HepG2 (cell line): ENCODE measurements around the gene LDLRAD2. TPM values are rescaled to one million over a fixed set of nuclear protein-coding genes. Genes with fewer than 3 reads are reported as not detected.

Experiments
- ATAC-seq: fragments of 200-7000 bp; cut with Tn5 transposase; 3 replicates; pipeline ENCODE4 v1.9.1; 2020; ENCODE audit warnings: mild to moderate bottlenecking, moderate library complexity
- BruUV-seq: library from RNA; stranded (reverse); fragments of 400-500 nt; replicated peaks from 2 replicates; lab custom pipeline; 2021; lab: Mats Ljungman, UMichigan
- CTCF ChIA-PET: fragments of 300-600 bp; formaldehyde crosslinking; extraction: SDS; loops from one replicate; lab custom pipeline; 2021; ENCODE audit warnings: low total read pairs, inconsistent platforms, low intra/inter-chr PET ratio; lab: Yijun Ruan, JAX
- POLR2A ChIA-PET: fragments of 350-600 bp; sonication (Branson Sonifier 250); formaldehyde crosslinking; loops from one replicate; lab custom pipeline; 2020; ENCODE audit warnings: antibody characterized with exemption, inconsistent platforms; lab: Yijun Ruan, JAX
- DNase-seq: peaks from one replicate; pipeline ENCODE4 v3.0.0-alpha.2; 2015; ENCODE audit warnings: low spot score
- FAIRE-seq: peaks from 3 replicates; lab custom pipeline; 2011; peaks lifted over from hg19 to GRCh38; lab: Jason Lieb, UNC
- H2AFZ ChIP-seq: one replicate; pipeline ENCODE4 v1.6.1; 2011; ENCODE audit warnings: low read length, inconsistent platforms
- H3K27ac ChIP-seq: fragments of 300-600 bp; 3 replicates; pipeline ENCODE4 v1.8.0; 2011; ENCODE audit warnings: mixed run types, mild to moderate bottlenecking, mixed read lengths, low read length, inconsistent platforms; ENCODE audit not compliant: insufficient read depth; ENCODE audit errors: extremely low read length
- H3K27me3 ChIP-seq, 2 experiments: fragments of 200-600 bp in 1 of 2; 2 replicates in 1 of 2; 3 replicates in 1 of 2; pipeline versions ENCODE4 v1.6.0 to v1.8.0; 2011; ENCODE audit warnings: low read length in 2 of 2, mild to moderate bottlenecking in 2 of 2, moderate library complexity in 2 of 2, inconsistent platforms in 1 of 2; ENCODE audit not compliant: insufficient read depth in 2 of 2, control insufficient read depth in 1 of 2
- H3K36me3 ChIP-seq, 2 experiments: fragments of 200-600 bp in 1 of 2; replicated peaks in 1 of 2; 2 replicates in 1 of 2; 3 replicates in 1 of 2; pipeline versions ENCODE4 v1.5.1 to v1.8.0; 2011; ENCODE audit warnings: low read length in 2 of 2, inconsistent platforms in 1 of 2; ENCODE audit not compliant: insufficient read depth in 2 of 2, control insufficient read depth in 1 of 2
- H3K4me1 ChIP-seq: 2 replicates; pipeline ENCODE4 v1.5.1; 2012; ENCODE audit warnings: low read length, inconsistent platforms; ENCODE audit not compliant: insufficient read depth
- H3K4me2 ChIP-seq: 2 replicates; pipeline ENCODE4 v1.6.0; 2011; ENCODE audit warnings: low read depth, low read length, inconsistent platforms
- H3K4me3 ChIP-seq, 3 experiments: fragments of 200-600 bp in 1 of 3; sonication (generic), shearing (Covaris generic) in 1 of 3; replicated peaks in 1 of 3; 2 replicates each; pipeline ENCODE4 v1.5.1; 2011 to 2016; ENCODE audit warnings: low read length in 3 of 3, inconsistent platforms in 2 of 3, low read depth in 2 of 3, mild to moderate bottlenecking in 2 of 3, control low read depth in 1 of 3, mixed read lengths in 1 of 3; ENCODE audit not compliant: insufficient read depth in 1 of 3
- H3K79me2 ChIP-seq: one replicate; pipeline ENCODE4 v1.6.1; 2011; ENCODE audit warnings: low read length, inconsistent platforms; ENCODE audit not compliant: insufficient read depth
- H3K9ac ChIP-seq: 2 replicates; pipeline ENCODE4 v1.6.0; 2011; ENCODE audit warnings: mild to moderate bottlenecking, low read depth, low read length, inconsistent platforms; ENCODE audit not compliant: insufficient read depth
- H3K9me3 ChIP-seq: 2 replicates; pipeline ENCODE4 v1.5.1; 2012; ENCODE audit warnings: mild to moderate bottlenecking, low read length
- H4K20me1 ChIP-seq: 2 replicates; pipeline ENCODE4 v1.6.0; 2011; ENCODE audit warnings: inconsistent platforms, mild to moderate bottlenecking, low read length, moderate library complexity; ENCODE audit not compliant: insufficient read depth
- ASH2L ChIP-seq: fragments of 300-600, 200-600 bp; sonication (generic); IDR thresholded peaks from 2 replicates; pipeline ENCODE4 v1.7.0; 2017; ENCODE audit warnings: low read depth, mild to moderate bottlenecking, moderate library complexity, mixed read lengths, low read length; ENCODE audit not compliant: insufficient read length
- FOXA3 ChIP-seq: IDR thresholded peaks from 2 replicates; pipeline ENCODE4 v1.6.1; 2016; ENCODE audit warnings: missing genetic modification reagents, missing compliant biosample characterization
- HMG20A ChIP-seq: IDR thresholded peaks from 2 replicates; pipeline ENCODE4 v1.6.1; 2016; ENCODE audit warnings: borderline replicate concordance
- HMG20B ChIP-seq: conservative IDR thresholded peaks from 2 replicates; pipeline ENCODE4 v1.6.1; 2016; ENCODE audit warnings: missing genetic modification reagents, missing compliant biosample characterization
- HOXA5 ChIP-seq: sonication (generic); formaldehyde crosslinking; IDR thresholded peaks from 2 replicates; pipeline ENCODE4 v1.4.0; 2020; ENCODE audit warnings: missing genetic modification reagents
- MYNN ChIP-seq: sonication (generic); formaldehyde crosslinking; IDR thresholded peaks from 2 replicates; pipeline ENCODE4 v1.4.0; 2020; ENCODE audit warnings: mild to moderate bottlenecking, low read depth, missing genetic modification reagents
- MZF1 ChIP-seq: sonication (generic); formaldehyde crosslinking; IDR thresholded peaks from 2 replicates; pipeline ENCODE4 v1.8.1; 2023; ENCODE audit warnings: mild to moderate bottlenecking, missing genetic modification reagents, borderline replicate concordance
- PHF5A ChIP-seq: IDR thresholded peaks from one replicate; pipeline ENCODE4 v1.6.1; 2018; ENCODE audit warnings: low read depth, missing genetic modification reagents; ENCODE audit not compliant: unreplicated experiment
- TBL1XR1 ChIP-seq: fragments of 150-350 bp; IDR thresholded peaks from 2 replicates; pipeline ENCODE4 v1.6.1; 2014; ENCODE audit warnings: borderline replicate concordance, low read length; ENCODE audit not compliant: partially characterized antibody
- ZBTB1 ChIP-seq: sonication (generic); formaldehyde crosslinking; IDR thresholded peaks from 2 replicates; pipeline ENCODE4 v1.4.0; 2020; ENCODE audit warnings: missing genetic modification reagents, borderline replicate concordance
- ZNF589 ChIP-seq: sonication (generic); formaldehyde crosslinking; conservative IDR thresholded peaks from 2 replicates; pipeline ENCODE4 v1.8.0; 2022; ENCODE audit warnings: mild to moderate bottlenecking, moderate library complexity, missing genetic modification reagents
- ZNF816 ChIP-seq: sonication (generic); formaldehyde crosslinking; IDR thresholded peaks from 2 replicates; pipeline ENCODE4 v1.8.0; 2022; ENCODE audit warnings: missing genetic modification reagents, mild to moderate bottlenecking, borderline replicate concordance
- ZNF883 ChIP-seq: sonication (generic); formaldehyde crosslinking; IDR thresholded peaks from 2 replicates; pipeline ENCODE4 v1.5.1; 2020; ENCODE audit warnings: mild to moderate bottlenecking, missing genetic modification reagents; ENCODE audit errors: not compliant biosample characterization
- ZSCAN30 ChIP-seq: sonication (generic); formaldehyde crosslinking; IDR thresholded peaks from 2 replicates; pipeline ENCODE4 v1.5.0; 2020; ENCODE audit warnings: mild to moderate bottlenecking, missing genetic modification reagents
- WGBS: methylation state at CpG from one replicate; pipeline ENCODE4 v1.1.6; 2017; ENCODE audit warnings: low lambda C conversion rate; 5-methylcytosine and 5-hydroxymethylcytosine counted together
- in situ Hi-C: cut with HindIII; loops from 2 replicates; pipeline ENCODE4 v1.10.0; 2017; ENCODE audit warnings: low pct_unique_long_range_greater_than_20kb; ENCODE audit not compliant: extremely low pct_ligation_motif_present
- intact Hi-C: fragments of 100-400 bp; cut with micrococcal nuclease; formaldehyde crosslinking; loops from one replicate; pipeline ENCODE4 v1.10.0; 2022; ENCODE audit not compliant: unreplicated experiment
- polyA plus RNA-seq, 8 experiments: library from polyadenylated mRNA; depleted of rRNA in 3 of 8; stranded (reverse) in 7 of 8; unstranded in 1 of 8; fragments of >200 nt; fragmentation: Illumina TruSeq in 4 of 8; extraction: Trizol in 4 of 8; gene quantifications; 2 replicates each; pipeline versions ENCODE4 v1.2.1 to v1.2.3, GENCODE V29; 2011 to 2016; ENCODE audit warnings: low read depth in 4 of 8, missing spikeins in 1 of 8, mixed read lengths in 1 of 8; ENCODE audit not compliant: insufficient read depth in 1 of 8
- total RNA-seq, 5 experiments: library from RNA; depleted of rRNA; stranded (reverse); fragments of >200 nt; fragmentation: Illumina TruSeq; extraction: Trizol; gene quantifications; 2 replicates each; pipeline ENCODE4 v1.2.3, GENCODE V29; 2016; ENCODE audit warnings: low read depth in 1 of 5
- TF ChIP-seq, protein P1 (sequence below): sonication (generic); formaldehyde crosslinking; conservative IDR thresholded peaks from 2 replicates; pipeline ENCODE4 v1.8.0; 2022; ENCODE audit warnings: low read depth, missing genetic modification reagents
- TF ChIP-seq, protein P2 (sequence below): sonication (generic); formaldehyde crosslinking; IDR thresholded peaks from 2 replicates; pipeline ENCODE4; 2020; ENCODE audit warnings: missing genetic modification reagents, mild to moderate bottlenecking, borderline replicate concordance
- TF ChIP-seq, protein P3 (sequence below): sonication (generic); formaldehyde crosslinking; IDR thresholded peaks from 2 replicates; pipeline ENCODE4 v1.5.0; 2020; ENCODE audit warnings: missing genetic modification reagents, mild to moderate bottlenecking, borderline replicate concordance

The LDLRAD2 gene
- total and polyA plus RNA-seq, 2 of the 13 experiments (the other 11 are each of a cell fraction or from before 2014, with no cell fraction given): not detected

DNA sequence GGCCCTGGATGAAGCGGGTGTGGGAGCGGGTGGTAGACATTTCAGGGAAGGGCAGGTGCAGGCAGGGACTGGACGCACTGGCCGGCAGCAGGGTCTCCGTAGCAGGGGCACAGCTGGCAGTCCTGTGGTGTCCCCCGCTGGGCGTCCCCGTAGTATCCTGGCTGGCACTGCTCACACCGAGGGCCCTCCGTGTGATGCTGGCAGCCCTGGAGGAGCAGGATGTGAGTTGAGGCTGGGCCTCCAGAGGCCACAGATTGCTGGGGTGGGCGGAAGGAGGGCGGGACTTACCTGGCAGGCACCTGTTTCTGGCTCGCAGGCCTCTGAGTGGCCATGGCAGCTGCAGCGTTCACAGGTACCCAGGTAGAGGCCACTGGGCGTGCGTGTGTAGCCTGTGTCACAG is 62.3 kb downstream of the LDLRAD2 start:
- CTCF ChIA-PET: no interaction called here
- Histone ChIP-seq H3K9me3 (no peaks in the 10 kb centered on the region), H3K4me1 (peaks cover 8% of the 10 kb centered on the region), H3K4me3 (no peak overlapping the region), H3K9ac (no peak overlapping the region), H3K27ac (no peak overlapping the region), H3K79me2 (no peaks in the 10 kb centered on the region), H2AFZ (no peak overlapping the region), H3K36me3 (peaks cover 27 to 42% of the 10 kb centered on the region in 2 experiments), H3K4me2 (no peak overlapping the region), H3K27me3 (no peaks in the 10 kb centered on the region), H4K20me1 (no peaks in the 10 kb centered on the region; the same call in 1 of the 2 replicates)
- no peak for FAIRE-seq
- no TSS peak for BruUV-seq
- no peak for TF ChIP-seq ZNF816 (CRISPR knock-in tag)
- TF ChIP-seq ASH2L: no peak
- no peak for TF ChIP-seq HMG20B
- TF ChIP-seq ZSCAN30 (CRISPR knock-in tag): no peak
- TF ChIP-seq, protein P1, sequence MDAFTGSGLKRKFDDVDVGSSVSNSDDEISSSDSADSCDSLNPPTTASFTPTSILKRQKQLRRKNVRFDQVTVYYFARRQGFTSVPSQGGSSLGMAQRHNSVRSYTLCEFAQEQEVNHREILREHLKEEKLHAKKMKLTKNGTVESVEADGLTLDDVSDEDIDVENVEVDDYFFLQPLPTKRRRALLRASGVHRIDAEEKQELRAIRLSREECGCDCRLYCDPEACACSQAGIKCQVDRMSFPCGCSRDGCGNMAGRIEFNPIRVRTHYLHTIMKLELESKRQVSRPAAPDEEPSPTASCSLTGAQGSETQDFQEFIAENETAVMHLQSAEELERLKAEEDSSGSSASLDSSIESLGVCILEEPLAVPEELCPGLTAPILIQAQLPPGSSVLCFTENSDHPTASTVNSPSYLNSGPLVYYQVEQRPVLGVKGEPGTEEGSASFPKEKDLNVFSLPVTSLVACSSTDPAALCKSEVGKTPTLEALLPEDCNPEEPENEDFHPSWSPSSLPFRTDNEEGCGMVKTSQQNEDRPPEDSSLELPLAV: no peak
- no peak for TF ChIP-seq TBL1XR1
- no peak for TF ChIP-seq MYNN (CRISPR knock-in tag)
- no peak for TF ChIP-seq HMG20A (CRISPR knock-in tag)
- no peak for TF ChIP-seq ZBTB1 (CRISPR knock-in tag)
- no peak for TF ChIP-seq MZF1
- TF ChIP-seq, protein P2, sequence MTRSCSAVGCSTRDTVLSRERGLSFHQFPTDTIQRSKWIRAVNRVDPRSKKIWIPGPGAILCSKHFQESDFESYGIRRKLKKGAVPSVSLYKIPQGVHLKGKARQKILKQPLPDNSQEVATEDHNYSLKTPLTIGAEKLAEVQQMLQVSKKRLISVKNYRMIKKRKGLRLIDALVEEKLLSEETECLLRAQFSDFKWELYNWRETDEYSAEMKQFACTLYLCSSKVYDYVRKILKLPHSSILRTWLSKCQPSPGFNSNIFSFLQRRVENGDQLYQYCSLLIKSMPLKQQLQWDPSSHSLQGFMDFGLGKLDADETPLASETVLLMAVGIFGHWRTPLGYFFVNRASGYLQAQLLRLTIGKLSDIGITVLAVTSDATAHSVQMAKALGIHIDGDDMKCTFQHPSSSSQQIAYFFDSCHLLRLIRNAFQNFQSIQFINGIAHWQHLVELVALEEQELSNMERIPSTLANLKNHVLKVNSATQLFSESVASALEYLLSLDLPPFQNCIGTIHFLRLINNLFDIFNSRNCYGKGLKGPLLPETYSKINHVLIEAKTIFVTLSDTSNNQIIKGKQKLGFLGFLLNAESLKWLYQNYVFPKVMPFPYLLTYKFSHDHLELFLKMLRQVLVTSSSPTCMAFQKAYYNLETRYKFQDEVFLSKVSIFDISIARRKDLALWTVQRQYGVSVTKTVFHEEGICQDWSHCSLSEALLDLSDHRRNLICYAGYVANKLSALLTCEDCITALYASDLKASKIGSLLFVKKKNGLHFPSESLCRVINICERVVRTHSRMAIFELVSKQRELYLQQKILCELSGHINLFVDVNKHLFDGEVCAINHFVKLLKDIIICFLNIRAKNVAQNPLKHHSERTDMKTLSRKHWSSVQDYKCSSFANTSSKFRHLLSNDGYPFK (CRISPR knock-in tag): no peak
- TF ChIP-seq, protein P3, sequence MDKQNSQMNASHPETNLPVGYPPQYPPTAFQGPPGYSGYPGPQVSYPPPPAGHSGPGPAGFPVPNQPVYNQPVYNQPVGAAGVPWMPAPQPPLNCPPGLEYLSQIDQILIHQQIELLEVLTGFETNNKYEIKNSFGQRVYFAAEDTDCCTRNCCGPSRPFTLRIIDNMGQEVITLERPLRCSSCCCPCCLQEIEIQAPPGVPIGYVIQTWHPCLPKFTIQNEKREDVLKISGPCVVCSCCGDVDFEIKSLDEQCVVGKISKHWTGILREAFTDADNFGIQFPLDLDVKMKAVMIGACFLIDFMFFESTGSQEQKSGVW (CRISPR knock-in tag): no peak
- no peak for TF ChIP-seq PHF5A
- TF ChIP-seq ZNF589 (CRISPR knock-in tag): no peak
- no peak for TF ChIP-seq FOXA3 (CRISPR knock-in tag)
- no peak for TF ChIP-seq ZNF883 (CRISPR knock-in tag)
- TF ChIP-seq HOXA5 (CRISPR knock-in tag): no peak
- 98% methylated on average over 9 of the region's 16 CpGs for WGBS
- intact Hi-C loops: no loop called here
- in situ Hi-C loops: no loop called here
- POLR2A ChIA-PET: no interaction called here
- no peak for DNase-seq
- no peak for ATAC-seq
